Measurements from ENCODE around the gene VWF.

DNA sequence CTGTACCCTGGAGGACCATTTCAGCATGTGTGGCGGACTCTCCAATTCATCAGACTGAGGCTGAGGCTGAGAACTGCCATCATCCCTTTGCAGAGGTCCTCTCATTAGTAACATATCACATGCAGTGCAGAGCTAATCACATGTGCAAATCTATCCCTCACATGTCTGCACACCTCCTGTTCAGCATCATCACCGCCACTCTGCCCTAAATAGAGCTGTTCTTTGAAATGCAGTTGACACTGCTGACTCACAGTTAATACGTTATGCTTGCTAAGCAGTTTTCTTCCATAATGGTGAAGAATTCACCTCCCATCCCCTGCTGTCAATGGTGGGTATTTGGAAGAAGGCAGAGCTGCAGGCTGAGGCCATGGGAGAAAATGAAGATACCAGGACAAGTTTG lies 94.4 kb downstream of the VWF start:
- TF ChIP-seq EZH2 (optimal IDR thresholded peaks at IDR 0.05; ENCODE audit: low read depth, low read length) (no peak), EZH2phosphoT487 (IDR thresholded peaks at IDR 0.05; ENCODE audit: low read length) (no peak)
- TF ChIP-seq, protein P1, sequence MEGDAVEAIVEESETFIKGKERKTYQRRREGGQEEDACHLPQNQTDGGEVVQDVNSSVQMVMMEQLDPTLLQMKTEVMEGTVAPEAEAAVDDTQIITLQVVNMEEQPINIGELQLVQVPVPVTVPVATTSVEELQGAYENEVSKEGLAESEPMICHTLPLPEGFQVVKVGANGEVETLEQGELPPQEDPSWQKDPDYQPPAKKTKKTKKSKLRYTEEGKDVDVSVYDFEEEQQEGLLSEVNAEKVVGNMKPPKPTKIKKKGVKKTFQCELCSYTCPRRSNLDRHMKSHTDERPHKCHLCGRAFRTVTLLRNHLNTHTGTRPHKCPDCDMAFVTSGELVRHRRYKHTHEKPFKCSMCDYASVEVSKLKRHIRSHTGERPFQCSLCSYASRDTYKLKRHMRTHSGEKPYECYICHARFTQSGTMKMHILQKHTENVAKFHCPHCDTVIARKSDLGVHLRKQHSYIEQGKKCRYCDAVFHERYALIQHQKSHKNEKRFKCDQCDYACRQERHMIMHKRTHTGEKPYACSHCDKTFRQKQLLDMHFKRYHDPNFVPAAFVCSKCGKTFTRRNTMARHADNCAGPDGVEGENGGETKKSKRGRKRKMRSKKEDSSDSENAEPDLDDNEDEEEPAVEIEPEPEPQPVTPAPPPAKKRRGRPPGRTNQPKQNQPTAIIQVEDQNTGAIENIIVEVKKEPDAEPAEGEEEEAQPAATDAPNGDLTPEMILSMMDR (IDR thresholded peaks at IDR 0.05; ENCODE audit: low read length): no peak

Measured in MM.1S (cell line).